Loucy (cell line): Measurements from ENCODE around the gene ATP1A2.

Experiments
- H2AFZ ChIP-seq: fragments of 200-600 bp; sonication (generic); 2 replicates; pipeline ENCODE4 v1.6.0; 2016; ENCODE audit warnings: antibody characterized with exemption, mild to moderate bottlenecking, low read length, moderate library complexity
- H3F3A ChIP-seq: fragments of 200-600 bp; 2 replicates; pipeline ENCODE4 v1.6.0; 2016; ENCODE audit warnings: antibody characterized with exemption, low read depth, mild to moderate bottlenecking
- H3K27me3 ChIP-seq: fragments of 200-600 bp; sonication (generic); 2 replicates; pipeline ENCODE4 v1.6.1; 2014; ENCODE audit warnings: low read length, mild to moderate bottlenecking; ENCODE audit not compliant: insufficient read depth, poor library complexity, severe bottlenecking
- H3K36me3 ChIP-seq: fragments of 200-600 bp; sonication (generic); 2 replicates; pipeline ENCODE4 v1.6.1; 2016; ENCODE audit warnings: low read length; ENCODE audit not compliant: insufficient read depth
- H3K4me1 ChIP-seq: fragments of 200-600 bp; sonication (generic); 2 replicates; pipeline ENCODE4 v1.5.1; 2014; ENCODE audit warnings: low read length, mild to moderate bottlenecking; ENCODE audit not compliant: insufficient read depth, poor library complexity, severe bottlenecking
- H3K4me2 ChIP-seq: fragments of 200-600 bp; sonication (generic); 2 replicates; pipeline ENCODE4 v1.6.0; 2014; ENCODE audit warnings: antibody characterized with exemption, low read length, low read depth, mild to moderate bottlenecking; ENCODE audit not compliant: poor library complexity, severe bottlenecking
- H3K4me3 ChIP-seq: fragments of 200-600 bp; sonication (generic); 2 replicates; pipeline ENCODE4 v1.5.1; 2014; ENCODE audit warnings: low read length, mild to moderate bottlenecking, mixed read lengths; ENCODE audit not compliant: poor library complexity, severe bottlenecking
- H3K79me2 ChIP-seq: fragments of 200-600 bp; sonication (generic); 2 replicates; pipeline ENCODE4 v1.6.1; 2014; ENCODE audit warnings: low read length; ENCODE audit not compliant: insufficient read depth
- H3K9ac ChIP-seq: fragments of 200-600 bp; sonication (generic); 2 replicates; pipeline ENCODE4 v1.6.0; 2014; ENCODE audit warnings: mild to moderate bottlenecking, low read depth, low read length, moderate library complexity; ENCODE audit not compliant: poor library complexity, severe bottlenecking
- H3K9me2 ChIP-seq: fragments of 200-600 bp; sonication (generic); replicated peaks from 2 replicates; pipeline ENCODE4 v1.6.1; 2016; ENCODE audit warnings: low read depth, low read length, mixed read lengths
- H3K9me3 ChIP-seq: fragments of 200-600 bp; sonication (generic); 2 replicates; pipeline ENCODE4 v1.6.1; 2014; ENCODE audit warnings: mild to moderate bottlenecking, antibody characterized with exemption, low read length, low read depth; ENCODE audit not compliant: insufficient read depth
- H4K20me1 ChIP-seq: fragments of 200-600 bp; sonication (generic); 2 replicates; pipeline ENCODE4 v1.6.0; 2014; ENCODE audit warnings: antibody characterized with exemption, low read length, mild to moderate bottlenecking; ENCODE audit not compliant: insufficient read depth, poor library complexity, severe bottlenecking
- CTCF ChIP-seq: fragments of 200-600 bp; sonication (generic); conservative IDR thresholded peaks from 2 replicates; pipeline ENCODE4 v1.5.1; 2014; ENCODE audit warnings: mild to moderate bottlenecking, antibody characterized with exemption, low read length
- EZH2phosphoT487 ChIP-seq: fragments of 200-600 bp; IDR thresholded peaks from 2 replicates; pipeline ENCODE4 v1.6.1; 2018; ENCODE audit warnings: antibody characterized with exemption, mild to moderate bottlenecking, moderate library complexity, borderline replicate concordance

ATP1A2 gene

DNA sequence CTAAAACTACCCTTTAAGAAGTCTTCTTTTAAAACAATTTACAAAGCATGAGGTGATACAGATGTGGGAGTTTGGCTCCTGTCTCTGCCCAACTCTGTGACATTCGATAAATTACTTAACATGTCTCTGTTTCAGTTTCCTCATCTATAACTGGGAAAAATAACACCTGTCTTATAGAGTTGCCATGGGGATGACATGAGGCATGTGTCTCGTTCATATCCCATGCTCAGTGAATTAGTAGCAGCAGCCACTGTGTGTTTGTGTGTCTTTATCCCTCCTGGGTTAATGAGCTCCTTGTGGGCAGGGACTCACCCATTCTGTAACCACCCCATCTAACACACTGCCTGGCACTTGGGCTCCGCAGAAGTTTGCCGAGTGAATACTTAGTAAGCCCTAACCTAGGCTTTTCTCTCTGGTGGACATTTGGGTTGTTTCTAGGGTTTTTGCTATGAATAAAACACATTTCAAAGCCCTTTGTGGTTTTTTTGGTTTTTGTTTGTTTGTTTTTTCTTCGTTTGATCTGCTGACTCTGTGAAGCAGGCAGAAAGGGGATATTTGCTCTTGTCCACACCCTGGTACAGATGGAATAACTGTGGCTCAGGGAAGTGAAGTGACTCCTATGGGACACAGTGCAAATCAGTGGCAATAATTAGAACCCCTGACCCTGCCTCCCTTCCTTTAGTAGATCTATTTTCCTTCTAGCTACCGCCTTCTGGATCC, 35.0 kb upstream of the ATP1A2 start:
- no peaks in the 10 kb centered on the region for H3K4me1 ChIP-seq
- no peaks in the 10 kb centered on the region for H3K27me3 ChIP-seq
- H3K4me3 ChIP-seq, result no peak overlapping the region
- H3K9me2 ChIP-seq, result no peaks in the 10 kb centered on the region
- H3F3A ChIP-seq, result no peaks in the 10 kb centered on the region
- H3K9ac ChIP-seq, result no peak overlapping the region
- no peaks in the 10 kb centered on the region for H3K36me3 ChIP-seq
- H2AFZ ChIP-seq, result no peak overlapping the region
- no peak overlapping the region for H3K4me2 ChIP-seq
- no peak for TF ChIP-seq CTCF
- H3K9me3 ChIP-seq, result no peaks in the 10 kb centered on the region
- no peaks in the 10 kb centered on the region for H4K20me1 ChIP-seq
- H3K79me2 ChIP-seq, result no peaks in the 10 kb centered on the region

DNA sequence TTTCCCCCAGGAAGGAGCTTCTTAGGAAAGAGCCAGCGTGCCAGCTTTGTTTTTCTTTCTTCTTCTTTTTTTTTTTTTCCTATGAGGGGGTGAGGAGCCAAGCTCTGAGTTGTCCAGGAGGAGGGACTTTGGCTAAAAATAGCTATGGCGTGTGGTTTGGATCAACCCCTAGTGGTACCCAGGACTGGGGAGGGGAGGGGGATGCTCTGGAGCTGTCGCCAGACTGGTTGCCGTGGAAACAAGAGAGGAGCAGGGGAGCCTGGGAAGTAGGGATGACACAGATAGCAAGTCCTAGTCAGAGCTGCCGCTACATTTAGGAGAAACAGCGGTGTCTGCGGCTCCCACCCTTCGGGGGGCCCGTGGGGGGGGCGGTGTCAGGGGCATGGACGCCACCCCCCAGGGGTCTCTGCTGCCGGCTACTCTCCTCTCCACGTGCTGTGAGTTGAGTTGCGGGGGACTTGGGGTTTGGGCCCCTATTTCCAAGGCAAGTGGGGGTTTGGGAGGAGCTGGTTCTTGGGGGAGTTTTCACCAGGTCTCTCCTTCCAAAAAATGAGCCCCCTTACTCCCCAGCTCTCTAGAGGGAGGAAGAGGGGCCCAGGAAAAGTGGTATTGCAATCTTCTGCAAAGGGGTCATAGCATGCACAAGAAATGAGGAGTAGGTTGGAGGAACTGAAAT, 34.2 kb upstream of the ATP1A2 start, which contains the start of gene KCNJ9:
KCNJ9 (plus strand) TSS at position 278 of the 676 bp plus-strand sequence. CDS start 2,493 bp downstream, outside the sequence.
- H3K79me2 ChIP-seq, result no peaks in the 10 kb centered on the region
- no peaks in the 10 kb centered on the region for H3K9me2 ChIP-seq
- no peak within 1 kb of the TSS for H3K4me2 ChIP-seq
- no peaks in the 10 kb centered on the region for H3F3A ChIP-seq
- no peak within 1 kb of the TSS for H3K4me3 ChIP-seq
- no peaks in the 10 kb centered on the region for H3K4me1 ChIP-seq
- no peaks in the 10 kb centered on the region for H3K9me3 ChIP-seq
- no peaks in the 10 kb centered on the region for H4K20me1 ChIP-seq
- H3K36me3 ChIP-seq, result no peaks in the 10 kb centered on the region
- TF ChIP-seq CTCF (no peak), EZH2phosphoT487 (no peak)
- H3K27me3 ChIP-seq, result no peaks in the 10 kb centered on the region
- H3K9ac ChIP-seq, result no peak within 1 kb of the TSS
- H2AFZ ChIP-seq, result no peak within 1 kb of the TSS

- TF ChIP-seq EZH2phosphoT487 (no peak), CTCF (no peak)
These were observed 33.1 kb upstream of the ATP1A2 start for GRCh38 chr1:160082487-160082886.

More at GRCh38 chr1:160082487-160082886, 33.1 kb upstream of the ATP1A2 start:
- no peaks in the 10 kb centered on the region for H3K79me2 ChIP-seq
- no peaks in the 10 kb centered on the region for H3K27me3 ChIP-seq
- no peaks in the 10 kb centered on the region for H3F3A ChIP-seq
- H2AFZ ChIP-seq, result no peak overlapping the region
- H3K9ac ChIP-seq, result no peak overlapping the region
- H3K9me2 ChIP-seq, result no peaks in the 10 kb centered on the region
- no peak overlapping the region for H3K4me2 ChIP-seq
- H3K9me3 ChIP-seq, result no peaks in the 10 kb centered on the region
- H3K4me3 ChIP-seq, result no peak overlapping the region
- H4K20me1 ChIP-seq, result no peaks in the 10 kb centered on the region
- no peaks in the 10 kb centered on the region for H3K4me1 ChIP-seq
- H3K36me3 ChIP-seq, result no peaks in the 10 kb centered on the region
